DOHH2 (cell line): Measurements from ENCODE around the gene BATF3.

Experiments used
- H3F3A ChIP-seq: fragments of 200-600 bp; sonication (generic), shearing (Covaris generic); 2 replicates; pipeline ENCODE4 v1.6.0; 2016; ENCODE audit warnings: antibody characterized with exemption, mild to moderate bottlenecking; ENCODE audit not compliant: control insufficient read depth, insufficient read depth
- H3K27ac ChIP-seq: fragments of 200-600 bp; sonication (generic); 2 replicates; pipeline ENCODE4 v1.5.1; 2014; ENCODE audit warnings: low read depth, mild to moderate bottlenecking, low read length, moderate library complexity
- H3K27me3 ChIP-seq: fragments of 200-600 bp; sonication (generic); 2 replicates; pipeline ENCODE4 v1.6.1; 2014; ENCODE audit warnings: mild to moderate bottlenecking, low read length, mixed read lengths; ENCODE audit not compliant: control insufficient read depth
- H3K36me3 ChIP-seq: fragments of 200-600 bp; sonication (generic); 2 replicates; pipeline ENCODE4 v1.6.1; 2014; ENCODE audit warnings: mild to moderate bottlenecking, low read length, moderate library complexity, mixed read lengths; ENCODE audit not compliant: control insufficient read depth
- H3K4me1 ChIP-seq: fragments of 200-600 bp; sonication (generic); 2 replicates; pipeline ENCODE4 v1.6.1; 2014; ENCODE audit warnings: mild to moderate bottlenecking, low read length, mixed read lengths; ENCODE audit not compliant: control insufficient read depth
- H3K4me2 ChIP-seq: fragments of 200-600 bp; sonication (generic); 2 replicates; pipeline ENCODE4 v1.6.0; 2014; ENCODE audit warnings: mild to moderate bottlenecking, low read length, moderate library complexity
- H3K4me3 ChIP-seq: fragments of 200-600 bp; sonication (generic); 2 replicates; pipeline ENCODE4 v1.5.1; 2014; ENCODE audit warnings: mild to moderate bottlenecking, low read length, mixed read lengths
- H3K79me2 ChIP-seq: fragments of 200-600 bp; sonication (generic); 2 replicates; pipeline ENCODE4 v1.6.1; 2014; ENCODE audit warnings: mild to moderate bottlenecking, low read length, mixed read lengths; ENCODE audit not compliant: control insufficient read depth
- H3K9me2 ChIP-seq: fragments of 200-600 bp; sonication (generic); replicated peaks from 2 replicates; pipeline ENCODE4 v1.6.1; 2014; ENCODE audit warnings: mild to moderate bottlenecking, low read length, mixed read lengths; ENCODE audit not compliant: control insufficient read depth
- H3K9me3 ChIP-seq: fragments of 200-600 bp; sonication (generic); 2 replicates; pipeline ENCODE4 v1.6.1; 2014; ENCODE audit warnings: antibody characterized with exemption, low read length, mixed read lengths; ENCODE audit not compliant: control insufficient read depth, insufficient read depth
- H4K20me1 ChIP-seq: fragments of 200-600 bp; sonication (generic); 2 replicates; pipeline ENCODE4 v1.6.0; 2014; ENCODE audit warnings: low read depth, mild to moderate bottlenecking, antibody characterized with exemption, low read length, moderate library complexity; ENCODE audit not compliant: control insufficient read depth, insufficient read depth
- CTCF ChIP-seq: fragments of 200-600 bp; sonication (generic); IDR thresholded peaks from one replicate; pipeline ENCODE4 v1.5.1; 2014; ENCODE audit warnings: antibody characterized with exemption, mild to moderate bottlenecking, low read depth, low read length; ENCODE audit not compliant: poor library complexity, severe bottlenecking
- EZH2phosphoT487 ChIP-seq: fragments of 200-600 bp; sonication (generic); IDR thresholded peaks from 2 replicates; pipeline ENCODE4 v1.6.1; 2017; ENCODE audit warnings: borderline replicate concordance, mild to moderate bottlenecking, antibody characterized with exemption, low read length, moderate library complexity, mixed read lengths

Gene BATF3

GRCh38 chr1:212699104-212699624 is 476 bp downstream of the BATF3 start:
- Histone ChIP-seq H3K36me3 (no peaks in the 10 kb centered on the region), H3K79me2 (no peaks in the 10 kb centered on the region), H3K4me2 (peak overlapping the region; percentile 75), H3F3A (peaks cover 10% of the 10 kb centered on the region; the same call in 1 of the 2 replicates), H3K4me1 (peaks cover 36% of the 10 kb centered on the region), H3K9me3 (no peaks in the 10 kb centered on the region), H3K27me3 (peaks cover 90% of the 10 kb centered on the region), H3K4me3 (peak overlapping the region; percentile 69), H4K20me1 (no peaks in the 10 kb centered on the region), H3K9me2 (no peaks in the 10 kb centered on the region), H3K27ac (no peak overlapping the region)
- peak; percentile 62 for TF ChIP-seq CTCF
- TF ChIP-seq EZH2phosphoT487: peak; percentile 84; the same call in 1 of the 2 replicates

GRCh38 chr1:212698467-212699103 is 1.1 kb downstream of the BATF3 start:
- Histone ChIP-seq H3K27me3 (peaks cover 89% of the 10 kb centered on the region), H3K79me2 (no peaks in the 10 kb centered on the region)
- TF ChIP-seq CTCF: no peak
- TF ChIP-seq EZH2phosphoT487: no peak

GRCh38 chr1:212696721-212697331 is 2.8 kb downstream of the BATF3 start:
- Histone ChIP-seq H3K9me3 (no peaks in the 10 kb centered on the region), H3K4me2 (peak overlapping the region; percentile 34), H3K36me3 (no peaks in the 10 kb centered on the region), H3K27me3 (peaks cover 84% of the 10 kb centered on the region), H3K27ac (no peak overlapping the region), H3K4me1 (peaks cover 36% of the 10 kb centered on the region), H3K4me3 (peak overlapping the region; percentile 20; the same call in 1 of the 2 replicates), H3F3A (peaks cover 6% of the 10 kb centered on the region; the same call in 1 of the 2 replicates), H4K20me1 (no peaks in the 10 kb centered on the region), H3K9me2 (no peaks in the 10 kb centered on the region), H3K79me2 (no peaks in the 10 kb centered on the region)
- TF ChIP-seq EZH2phosphoT487 (no peak), CTCF (no peak)

More at GRCh38 chr1:212698467-212699103, 1.1 kb downstream of the BATF3 start:
- Histone ChIP-seq H3F3A (peaks cover 10% of the 10 kb centered on the region; the same call in 1 of the 2 replicates), H3K36me3 (no peaks in the 10 kb centered on the region), H3K4me1 (peaks cover 36% of the 10 kb centered on the region), H3K4me3 (peak overlapping the region; percentile 69), H3K27ac (no peak overlapping the region), H3K4me2 (peak overlapping the region; percentile 75), H4K20me1 (no peaks in the 10 kb centered on the region), H3K9me3 (no peaks in the 10 kb centered on the region), H3K9me2 (no peaks in the 10 kb centered on the region)
